ENCODE results near the gene ZSWIM1.
A peak's percentile ranks its signal among the peaks of the same experiment; 100 is the strongest.

Gene ZSWIM1

GRCh38 chr20:45880988-45881788 lies at the start of gene ZSWIM1:
Gene ZSWIM1 (plus strand): TSS chr20:45881227. CDS start chr20:45882593, 1,366 bp downstream.
- DNase-seq (ENCODE audit: low spot score), result peak; percentile 100

DNA sequence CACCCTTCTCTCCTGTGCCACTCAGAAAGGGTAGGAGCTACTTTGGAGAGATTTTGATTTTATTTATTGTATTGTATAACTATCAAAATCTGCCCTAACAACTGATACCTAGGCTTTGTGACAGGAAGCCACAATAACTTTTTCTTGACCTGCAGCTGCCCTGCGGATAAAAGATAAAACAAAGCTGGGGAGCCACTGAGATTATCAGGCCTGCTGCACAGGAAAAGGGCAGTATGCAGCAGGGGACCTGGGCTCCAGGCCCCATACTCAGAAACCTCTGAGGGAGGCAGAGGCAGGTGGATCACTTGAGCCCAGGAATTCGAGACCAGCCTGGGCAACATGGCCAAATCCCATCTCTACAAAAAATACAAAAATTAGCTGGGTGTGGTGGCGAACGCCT lies 48.4 kb upstream of the ZSWIM1 start:
- no peak for DNase-seq (ENCODE audit: low spot score)

- DNase-seq (ENCODE audit: low spot score), result peak; percentile 90
These were observed 47.8 kb upstream of the ZSWIM1 start, which contains the start of gene SNX21 for GRCh38 chr20:45833030-45833882. Gene SNX21 (plus strand): TSS chr20:45833799. CDS start chr20:45833920, 121 bp downstream.

DNA sequence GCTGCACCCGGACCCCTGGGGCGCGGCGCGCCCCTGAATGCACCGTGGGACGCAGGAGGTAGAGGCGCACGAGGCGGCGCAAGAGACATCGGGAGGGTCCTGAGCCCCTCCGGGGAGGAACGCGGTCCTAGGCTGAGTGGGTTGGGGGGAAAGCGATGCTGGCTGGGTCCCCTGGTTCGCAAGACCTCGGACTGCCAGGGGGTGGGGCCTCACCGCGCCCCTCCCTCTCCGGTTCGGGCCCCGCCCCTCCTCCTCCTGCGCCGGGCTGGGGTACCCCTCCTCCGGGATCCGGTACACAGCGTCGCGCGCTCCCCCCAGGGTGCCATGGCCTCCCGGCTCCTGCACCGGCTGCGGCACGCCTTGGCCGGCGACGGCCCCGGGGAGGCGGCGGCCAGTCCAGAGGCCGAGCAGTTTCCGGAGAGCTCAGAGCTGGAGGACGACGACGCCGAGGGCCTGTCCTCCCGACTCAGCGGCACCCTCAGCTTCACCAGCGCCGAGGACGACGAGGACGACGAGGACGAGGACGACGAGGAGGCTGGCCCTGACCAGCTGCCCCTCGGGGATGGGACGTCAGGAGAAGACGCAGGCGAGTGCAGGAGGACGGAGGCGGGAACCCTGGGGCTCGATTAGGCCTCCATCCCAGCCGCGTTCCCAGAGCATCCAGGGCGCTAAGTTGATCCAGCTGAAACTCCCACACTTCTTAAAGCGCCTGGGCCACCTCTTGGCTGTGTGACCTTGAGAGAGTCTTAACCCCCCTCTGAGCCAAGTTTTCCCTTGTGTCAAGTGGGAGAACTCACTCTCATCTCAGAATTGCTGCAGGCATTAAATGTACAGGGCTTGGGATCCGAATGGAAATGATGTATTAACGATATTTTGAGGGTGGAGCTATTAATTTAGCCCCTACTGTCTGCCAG lies 46.9 kb upstream of the ZSWIM1 start:
- peak; percentile 76 for DNase-seq (ENCODE audit: low spot score)

GRCh38 chr20:45834797-45835161 lies 46.2 kb upstream of the ZSWIM1 start:
- DNase-seq (ENCODE audit: low spot score), result no peak

DNA sequence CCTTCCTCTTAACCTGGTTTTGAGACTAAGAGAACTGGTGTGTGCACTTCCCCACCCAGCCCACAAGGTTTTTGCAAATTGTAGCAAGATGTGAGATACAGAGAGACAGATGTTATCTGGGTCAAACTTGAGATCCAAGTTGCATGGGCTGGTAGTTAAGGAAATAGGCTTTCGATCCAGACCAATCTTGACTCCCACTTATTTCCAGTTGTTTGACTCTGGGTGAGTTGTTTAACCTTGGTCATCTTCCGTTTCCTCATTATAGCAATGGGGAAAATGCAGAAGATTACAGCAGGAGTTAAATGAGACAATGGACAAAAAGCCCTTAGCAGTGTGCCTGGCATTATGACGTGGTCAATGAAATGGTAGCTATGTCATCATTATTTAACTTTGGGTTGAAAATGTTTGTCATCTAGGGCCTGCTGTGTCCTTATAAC lies 45.7 kb upstream of the ZSWIM1 start:
- DNase-seq (ENCODE audit: low spot score), result no peak

- no peak for DNase-seq (ENCODE audit: low spot score)
These were observed 45.2 kb upstream of the ZSWIM1 start for GRCh38 chr20:45835825-45836224.

DNA sequence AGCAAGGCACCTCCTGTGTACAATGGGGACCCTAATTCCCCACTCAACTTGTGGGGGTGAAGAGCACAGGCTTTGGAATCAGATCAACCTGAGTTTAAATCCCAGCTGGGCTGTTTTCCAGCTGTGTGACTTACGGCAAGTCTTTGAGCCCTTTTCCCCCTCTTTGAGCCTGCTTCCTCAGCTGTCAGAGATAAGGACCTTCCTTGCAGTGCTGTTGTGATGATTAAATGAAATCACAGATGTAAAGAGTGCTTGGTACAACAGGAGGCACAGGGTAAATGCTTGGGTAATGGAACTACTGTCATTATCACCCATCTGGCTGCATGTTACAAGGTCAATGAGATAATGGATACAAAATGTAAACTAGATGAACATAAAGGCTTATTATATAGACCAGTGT lies 44.2 kb upstream of the ZSWIM1 start:
- DNase-seq (ENCODE audit: low spot score), result no peak

DNA sequence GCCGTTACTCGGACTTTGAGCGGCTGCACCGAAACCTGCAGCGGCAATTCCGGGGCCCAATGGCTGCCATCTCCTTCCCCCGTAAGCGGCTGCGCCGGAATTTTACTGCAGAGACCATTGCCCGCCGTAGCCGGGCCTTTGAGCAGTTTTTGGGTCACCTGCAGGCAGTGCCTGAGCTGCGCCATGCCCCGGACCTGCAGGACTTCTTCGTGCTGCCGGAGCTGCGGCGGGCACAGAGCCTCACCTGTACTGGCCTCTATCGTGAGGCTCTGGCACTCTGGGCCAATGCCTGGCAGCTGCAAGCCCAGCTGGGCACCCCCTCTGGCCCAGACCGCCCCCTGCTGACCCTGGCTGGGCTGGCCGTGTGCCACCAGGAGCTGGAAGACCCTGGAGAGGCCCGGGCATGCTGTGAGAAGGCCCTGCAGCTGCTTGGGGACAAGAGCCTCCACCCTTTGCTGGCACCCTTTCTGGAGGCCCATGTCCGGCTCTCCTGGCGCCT lies 40.3 kb upstream of the ZSWIM1 start:
- DNase-seq (ENCODE audit: low spot score), result no peak

GRCh38 chr20:45841407-45842129 lies 39.5 kb upstream of the ZSWIM1 start:
- no peak for DNase-seq (ENCODE audit: low spot score)

GRCh38 chr20:45842169-45842812 lies 38.7 kb upstream of the ZSWIM1 start:
- peak; percentile 32 for DNase-seq (ENCODE audit: low spot score)

DNA sequence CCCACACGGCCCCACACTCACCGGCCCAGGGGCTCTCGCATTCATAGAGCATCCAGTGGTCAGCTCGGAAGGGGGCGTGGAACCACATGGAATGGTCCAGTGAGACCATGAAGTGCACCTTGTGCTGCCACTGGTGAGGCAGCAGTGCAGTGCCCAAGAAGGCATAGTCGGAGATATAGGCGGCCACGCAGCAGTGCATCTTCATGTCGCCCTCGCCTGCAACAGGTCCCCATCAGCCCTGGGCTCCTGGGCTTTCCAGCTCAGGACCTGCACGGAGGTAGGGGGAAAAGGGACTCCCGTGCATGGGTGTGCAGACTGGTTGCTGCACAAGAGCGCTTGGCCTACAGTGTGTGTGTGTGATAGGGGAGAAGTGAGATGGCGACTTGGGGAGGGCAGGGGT lies 37.5 kb upstream of the ZSWIM1 start:
- no peak for DNase-seq (ENCODE audit: low spot score)

GRCh38 chr20:45845452-45845851 lies 35.6 kb upstream of the ZSWIM1 start:
- no peak for DNase-seq (ENCODE audit: low spot score)

- DNase-seq (ENCODE audit: low spot score), result no peak
These were observed 32.6 kb upstream of the ZSWIM1 start for GRCh38 chr20:45848421-45848820.

- DNase-seq (ENCODE audit: low spot score), result no peak
These were observed 32.0 kb upstream of the ZSWIM1 start for GRCh38 chr20:45848969-45849582.

DNA sequence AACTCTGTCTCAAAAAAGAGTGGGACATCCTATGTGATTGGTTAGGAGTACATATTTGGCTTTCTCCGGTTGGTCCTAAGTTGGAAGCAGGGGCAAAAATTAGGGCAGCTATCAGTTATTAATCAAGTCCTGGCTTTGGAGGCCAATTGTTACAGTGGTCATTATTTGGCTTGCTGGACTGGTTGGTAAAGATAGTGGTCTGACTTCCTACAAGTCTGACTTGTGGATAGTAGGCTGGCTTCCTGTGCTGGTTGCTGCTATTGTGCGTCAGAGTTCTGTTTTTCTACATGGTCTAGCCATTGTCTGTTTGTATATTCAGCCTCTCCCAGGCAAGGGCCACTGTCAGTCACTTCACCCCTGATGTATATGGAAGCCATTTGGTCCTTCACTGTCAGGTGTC lies 30.8 kb upstream of the ZSWIM1 start:
- no peak for DNase-seq (ENCODE audit: low spot score)

GRCh38 chr20:45850926-45851325 lies 30.1 kb upstream of the ZSWIM1 start:
- DNase-seq (ENCODE audit: low spot score), result no peak

- no peak for DNase-seq (ENCODE audit: low spot score)
These were observed 29.5 kb upstream of the ZSWIM1 start for GRCh38 chr20:45851501-45851900.

GRCh38 chr20:45852326-45852725 lies 28.7 kb upstream of the ZSWIM1 start:
- no peak for DNase-seq (ENCODE audit: low spot score)

DNA sequence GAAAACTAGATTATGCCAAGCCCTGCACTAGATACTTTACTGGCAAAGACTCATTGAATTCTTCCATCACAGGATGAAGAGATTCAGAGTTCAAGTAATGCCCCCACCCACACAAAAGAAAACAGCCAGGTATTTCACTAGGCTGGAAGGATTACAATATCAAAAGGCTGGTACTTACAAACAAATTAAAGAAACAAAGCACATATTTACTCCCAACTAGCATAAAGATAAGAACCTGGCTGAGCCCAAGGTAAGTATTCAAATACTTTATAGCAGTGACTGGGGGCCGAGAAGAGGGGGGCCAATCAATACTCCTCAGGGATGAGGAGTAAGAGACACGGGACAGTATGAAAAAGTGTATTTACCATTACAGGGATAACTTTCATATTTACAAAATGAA lies 27.5 kb upstream of the ZSWIM1 start:
- no peak for DNase-seq (ENCODE audit: low spot score)

All from hepatic stellate cell (primary cell).